ENCODE measurements around the gene QPCT. TPM values are rescaled to one million over a fixed set of nuclear protein-coding genes. Genes with fewer than 3 reads are reported as not detected.

Gene QPCT
- total RNA-seq, 1 donor from 2014 or later = 6.9 TPM

DNA sequence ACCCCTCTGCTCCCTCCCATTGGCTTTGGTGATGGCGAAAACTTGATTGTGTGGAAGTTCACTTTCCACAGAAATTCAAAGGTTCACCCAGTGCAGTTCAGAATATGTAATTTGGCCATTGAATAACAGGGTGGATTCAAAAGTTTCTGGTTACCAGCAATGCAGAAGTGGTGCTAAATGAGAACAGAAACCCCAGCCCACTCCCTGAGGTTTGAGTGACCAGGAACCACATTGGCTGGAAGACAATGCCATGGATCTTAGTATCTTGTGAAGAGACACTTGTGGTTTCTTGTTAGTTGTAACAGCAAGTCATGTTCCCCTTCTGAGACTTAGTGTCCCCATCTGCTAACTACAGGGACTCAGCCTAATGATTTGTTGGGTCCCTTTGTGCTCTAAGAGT lies 49.8 kb downstream of the QPCT start:
- Histone ChIP-seq H3K4me3 (no peak overlapping the region), H3K27me3 (no peaks in the 10 kb centered on the region), H3K9me3 (no peaks in the 10 kb centered on the region), H3K36me3 (no peaks in the 10 kb centered on the region), H3K4me1 (peaks cover 5% of the 10 kb centered on the region), H3K27ac (no peak overlapping the region)
- intact Hi-C loops (cut with DNase I) = no loop called here
- no peak for DNase-seq (ENCODE audit: extremely low spot score in 2 of 2)
- no peak for TF ChIP-seq POLR2AphosphoS5 (IDR thresholded peaks at IDR 0.05; ENCODE audit: insufficient read depth in 1 of 2, low read depth in 1 of 2)
- TF ChIP-seq POLR2A (IDR thresholded peaks at IDR 0.05) = no peak
- TF ChIP-seq, protein P1, sequence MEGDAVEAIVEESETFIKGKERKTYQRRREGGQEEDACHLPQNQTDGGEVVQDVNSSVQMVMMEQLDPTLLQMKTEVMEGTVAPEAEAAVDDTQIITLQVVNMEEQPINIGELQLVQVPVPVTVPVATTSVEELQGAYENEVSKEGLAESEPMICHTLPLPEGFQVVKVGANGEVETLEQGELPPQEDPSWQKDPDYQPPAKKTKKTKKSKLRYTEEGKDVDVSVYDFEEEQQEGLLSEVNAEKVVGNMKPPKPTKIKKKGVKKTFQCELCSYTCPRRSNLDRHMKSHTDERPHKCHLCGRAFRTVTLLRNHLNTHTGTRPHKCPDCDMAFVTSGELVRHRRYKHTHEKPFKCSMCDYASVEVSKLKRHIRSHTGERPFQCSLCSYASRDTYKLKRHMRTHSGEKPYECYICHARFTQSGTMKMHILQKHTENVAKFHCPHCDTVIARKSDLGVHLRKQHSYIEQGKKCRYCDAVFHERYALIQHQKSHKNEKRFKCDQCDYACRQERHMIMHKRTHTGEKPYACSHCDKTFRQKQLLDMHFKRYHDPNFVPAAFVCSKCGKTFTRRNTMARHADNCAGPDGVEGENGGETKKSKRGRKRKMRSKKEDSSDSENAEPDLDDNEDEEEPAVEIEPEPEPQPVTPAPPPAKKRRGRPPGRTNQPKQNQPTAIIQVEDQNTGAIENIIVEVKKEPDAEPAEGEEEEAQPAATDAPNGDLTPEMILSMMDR (IDR thresholded peaks at IDR 0.05) = no peak

DNA sequence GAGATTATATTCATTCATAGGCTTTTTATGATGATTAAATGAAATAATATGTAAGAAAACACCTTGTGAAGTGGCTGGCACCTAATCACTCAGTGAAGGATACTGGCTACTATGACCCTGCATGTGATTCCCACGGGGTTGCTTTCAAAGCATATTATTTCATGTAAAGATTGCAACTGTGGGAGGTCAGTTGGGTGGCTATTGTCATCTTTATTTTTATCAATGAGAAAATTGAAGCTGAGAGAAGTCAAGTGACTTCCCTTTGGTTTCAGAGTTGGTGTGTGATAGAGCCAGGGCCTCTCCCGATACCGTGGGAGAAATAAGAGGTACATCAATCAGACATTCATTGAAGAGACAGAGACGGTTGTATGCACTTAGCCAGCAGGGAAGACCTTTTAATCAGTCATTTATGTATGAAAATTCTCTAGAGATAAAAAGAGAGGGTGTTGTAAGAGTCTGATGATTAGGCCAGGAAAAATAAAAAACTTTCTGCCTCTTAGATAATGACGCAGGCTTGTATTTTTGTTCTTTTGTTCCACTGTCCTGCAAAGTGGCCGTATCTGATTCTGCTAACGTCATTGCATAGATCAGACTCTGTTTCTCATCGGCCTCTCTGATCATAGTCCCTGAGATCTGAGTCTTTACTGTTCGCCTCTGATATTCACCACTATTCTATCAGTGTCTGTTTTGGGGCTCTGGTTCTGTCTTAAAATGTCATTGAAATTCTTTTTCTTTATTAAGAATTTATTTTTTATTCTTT lies 50.5 kb downstream of the QPCT start:
- Histone ChIP-seq H3K4me1 (peaks cover 2% of the 10 kb centered on the region), H3K9me3 (no peaks in the 10 kb centered on the region), H3K36me3 (no peaks in the 10 kb centered on the region), H3K27me3 (no peaks in the 10 kb centered on the region), H3K27ac (no peak overlapping the region), H3K4me3 (no peak overlapping the region)
- no peak for DNase-seq (ENCODE audit: extremely low spot score in 2 of 2)
- TF ChIP-seq, protein P1 (IDR thresholded peaks at IDR 0.05) = no peak
- TF ChIP-seq POLR2A (IDR thresholded peaks at IDR 0.05) = no peak
- TF ChIP-seq POLR2AphosphoS5 (IDR thresholded peaks at IDR 0.05; ENCODE audit: insufficient read depth in 1 of 2, low read depth in 1 of 2) = no peak
- intact Hi-C loops (cut with DNase I) = loop anchor here (5.0 kb wide), 2 partner anchors 437 to 482 kb away; no protein-coding TSS in a partner anchor

DNA sequence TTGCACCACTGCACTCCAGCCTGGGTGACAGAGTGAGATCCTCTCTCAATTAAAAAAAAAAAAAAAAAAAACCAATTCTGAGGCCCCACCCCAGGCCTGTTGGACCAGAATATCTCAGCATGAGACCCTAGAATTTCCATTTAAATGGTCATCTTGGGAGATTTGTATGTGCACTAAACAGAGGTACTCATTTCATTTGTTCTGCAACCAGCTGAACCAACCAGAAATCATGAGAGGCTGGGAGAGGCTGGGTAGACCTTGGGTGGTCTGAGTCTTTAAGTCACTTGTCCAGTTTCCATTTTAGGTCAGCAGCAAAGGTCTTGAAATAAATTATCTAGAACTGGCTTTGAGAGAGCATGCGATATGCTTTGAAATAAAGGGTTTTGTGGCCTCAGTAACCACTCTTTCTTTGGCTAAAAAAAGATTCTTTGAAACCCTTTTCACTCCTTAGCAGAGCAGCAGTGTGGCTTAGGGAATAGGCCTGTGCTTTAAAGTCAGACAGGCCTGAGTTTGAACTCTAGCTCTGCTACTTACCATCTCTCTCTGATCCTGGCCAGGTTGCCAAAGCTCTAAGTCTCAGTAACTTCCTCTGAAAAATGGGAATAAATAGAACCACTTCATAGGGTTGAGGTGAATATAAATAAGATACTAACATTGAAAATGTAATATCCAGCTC lies 52.6 kb downstream of the QPCT start:
- Histone ChIP-seq H3K27me3 (no peaks in the 10 kb centered on the region), H3K9me3 (no peaks in the 10 kb centered on the region), H3K4me3 (no peak overlapping the region), H3K36me3 (no peaks in the 10 kb centered on the region), H3K4me1 (no peaks in the 10 kb centered on the region), H3K27ac (no peak overlapping the region)
- intact Hi-C loops (cut with DNase I) = loop anchor here (5.0 kb wide), 2 partner anchors 435 to 480 kb away; no protein-coding TSS in a partner anchor
- DNase-seq (ENCODE audit: extremely low spot score in 2 of 2) = no peak
- TF ChIP-seq POLR2A (IDR thresholded peaks at IDR 0.05) (no peak), POLR2AphosphoS5 (IDR thresholded peaks at IDR 0.05; ENCODE audit: insufficient read depth in 1 of 2, low read depth in 1 of 2) (no peak)
- TF ChIP-seq, protein P1 (IDR thresholded peaks at IDR 0.05) = no peak

DNA sequence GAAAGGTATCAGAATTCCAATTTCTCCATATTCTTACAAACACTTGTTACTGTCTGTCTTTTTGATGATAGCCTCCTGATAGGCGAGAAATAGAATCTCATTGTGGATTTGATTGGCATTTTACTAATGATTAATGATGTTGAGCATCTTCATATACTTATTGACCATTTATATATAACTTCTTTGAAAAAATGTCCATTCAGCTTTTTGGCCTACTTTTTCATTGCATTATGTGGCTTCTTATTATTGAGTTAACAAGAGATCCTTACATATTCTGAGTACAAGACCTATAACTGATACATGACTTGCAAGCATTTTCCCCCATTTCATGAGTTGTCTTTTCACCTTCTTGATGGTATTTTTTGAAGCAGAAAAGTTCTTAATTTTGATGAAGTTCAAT lies 54.6 kb downstream of the QPCT start:
- Histone ChIP-seq H3K9me3 (no peaks in the 10 kb centered on the region), H3K4me1 (no peaks in the 10 kb centered on the region), H3K4me3 (no peak overlapping the region), H3K36me3 (no peaks in the 10 kb centered on the region), H3K27ac (no peak overlapping the region), H3K27me3 (no peaks in the 10 kb centered on the region)
- DNase-seq (ENCODE audit: extremely low spot score in 2 of 2) = no peak
- intact Hi-C loops (cut with DNase I) = loop anchor here (5.0 kb wide), 2 partner anchors 433 to 478 kb away; no protein-coding TSS in a partner anchor
- no peak for TF ChIP-seq POLR2A (IDR thresholded peaks at IDR 0.05)
- TF ChIP-seq POLR2AphosphoS5 (IDR thresholded peaks at IDR 0.05; ENCODE audit: insufficient read depth in 1 of 2, low read depth in 1 of 2) = no peak
- TF ChIP-seq, protein P1 (IDR thresholded peaks at IDR 0.05) = no peak

DNA sequence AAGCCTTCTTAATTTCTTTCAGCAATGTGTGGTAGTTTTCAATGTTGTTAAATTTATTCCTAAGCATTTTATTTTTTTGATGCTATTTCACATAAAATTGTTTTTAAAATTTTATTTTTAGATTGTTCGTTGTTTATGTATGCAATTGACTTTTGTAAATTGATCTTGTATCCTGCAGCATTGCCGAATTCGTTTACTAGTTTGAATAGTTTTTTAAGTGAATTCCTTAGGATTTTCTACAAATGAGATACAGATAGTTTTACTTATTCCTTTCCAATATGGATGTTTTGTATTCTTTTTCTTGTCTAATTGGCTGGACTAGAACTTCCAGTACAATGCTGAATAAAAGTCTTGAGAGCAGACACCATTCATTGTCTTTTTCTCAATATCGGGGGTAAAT lies 55.6 kb downstream of the QPCT start:
- TF ChIP-seq, protein P1 (IDR thresholded peaks at IDR 0.05) = no peak
- TF ChIP-seq POLR2A (IDR thresholded peaks at IDR 0.05) (no peak), POLR2AphosphoS5 (IDR thresholded peaks at IDR 0.05; ENCODE audit: insufficient read depth in 1 of 2, low read depth in 1 of 2) (no peak)
- Histone ChIP-seq H3K9me3 (no peaks in the 10 kb centered on the region), H3K27ac (no peak overlapping the region), H3K36me3 (no peaks in the 10 kb centered on the region), H3K4me1 (no peaks in the 10 kb centered on the region), H3K27me3 (no peaks in the 10 kb centered on the region), H3K4me3 (no peak overlapping the region)
- DNase-seq (ENCODE audit: extremely low spot score in 2 of 2) = no peak
- intact Hi-C loops (cut with DNase I) = no loop called here
